ENCODE data around the gene HHIPL2.
"Not testable (repeated sequence)": the region's sequence is repeated elsewhere in the genome, so short reads cannot be mapped to it uniquely, and the experiment has no call there.

Gene HHIPL2

GRCh38 chr1:222522105-222522915, 25.6 kb downstream of the HHIPL2 start:
- no peaks in the 10 kb centered on the region for H3K9me3 ChIP-seq
- no peak overlapping the region for H3K4me3 ChIP-seq (ENCODE audit: low read depth, low read length)
- no peaks in the 10 kb centered on the region for H3K27me3 ChIP-seq
- H3K36me3 ChIP-seq, result no peaks in the 10 kb centered on the region
- DNase-seq, result no peak
- TF ChIP-seq CTCF (IDR thresholded peaks at IDR 0.05; ENCODE audit: low read depth, low read length), result no peak
- H3K4me1 ChIP-seq, result no peaks in the 10 kb centered on the region

GRCh38 chr1:222521299-222522104, 26.4 kb downstream of the HHIPL2 start:
- Histone ChIP-seq H3K27me3 (no peaks in the 10 kb centered on the region), H3K4me1 (no peaks in the 10 kb centered on the region), H3K9me3 (no peaks in the 10 kb centered on the region), H3K36me3 (no peaks in the 10 kb centered on the region), H3K4me3 (ENCODE audit: low read depth, low read length) (no peak overlapping the region)
- no peak for TF ChIP-seq CTCF (IDR thresholded peaks at IDR 0.05; ENCODE audit: low read depth, low read length)
- no peak for DNase-seq

GRCh38 chr1:222489496-222489895, 58.4 kb downstream of the HHIPL2 start:
- H3K4me1 ChIP-seq; H3K27me3 ChIP-seq; H3K4me3 ChIP-seq (ENCODE audit: low read depth, low read length); H3K36me3 ChIP-seq; H3K9me3 ChIP-seq; DNase-seq: not testable (repeated sequence)

GRCh38 chr1:222487774-222488173, 60.1 kb downstream of the HHIPL2 start:
- H3K4me3 ChIP-seq (ENCODE audit: low read depth, low read length); H3K27me3 ChIP-seq; H3K36me3 ChIP-seq; H3K4me1 ChIP-seq; H3K9me3 ChIP-seq; DNase-seq: not testable (repeated sequence)

GRCh38 chr1:222484005-222484404, 63.9 kb downstream of the HHIPL2 start:
- H3K27me3 ChIP-seq; H3K36me3 ChIP-seq; H3K4me1 ChIP-seq; H3K9me3 ChIP-seq; H3K4me3 ChIP-seq (ENCODE audit: low read depth, low read length); DNase-seq: not testable (repeated sequence)

GRCh38 chr1:222479567-222479966, 68.3 kb downstream of the HHIPL2 start:
- not testable (repeated sequence) for DNase-seq; H3K9me3 ChIP-seq; H3K27me3 ChIP-seq; H3K4me3 ChIP-seq (ENCODE audit: low read depth, low read length); H3K36me3 ChIP-seq; H3K4me1 ChIP-seq

- H3K9me3 ChIP-seq; H3K4me1 ChIP-seq; H3K27me3 ChIP-seq; H3K4me3 ChIP-seq (ENCODE audit: low read depth, low read length); H3K36me3 ChIP-seq: not testable (repeated sequence)
- DNase-seq, result peak; percentile 22
Observed at GRCh38 chr1:222476436-222476835, 71.5 kb downstream of the HHIPL2 start.

GRCh38 chr1:222473717-222474116, 74.2 kb downstream of the HHIPL2 start:
- not testable (repeated sequence) for DNase-seq; H3K36me3 ChIP-seq; H3K4me1 ChIP-seq; H3K4me3 ChIP-seq (ENCODE audit: low read depth, low read length); H3K9me3 ChIP-seq; H3K27me3 ChIP-seq

- not testable (repeated sequence) for H3K36me3 ChIP-seq, H3K4me1 ChIP-seq, H3K27me3 ChIP-seq
Observed at GRCh38 chr1:222472776-222473540, 74.9 kb downstream of the HHIPL2 start.

More at GRCh38 chr1:222472776-222473540, 74.9 kb downstream of the HHIPL2 start:
- not testable (repeated sequence) for H3K4me3 ChIP-seq (ENCODE audit: low read depth, low read length); H3K9me3 ChIP-seq; DNase-seq

All from BE2C (cell line).